RWPE1 (cell line): ENCODE results near the gene PGF.
A peak's percentile ranks its signal among the peaks of the same experiment; 100 is the strongest.

ENCODE experiments used
- CTCF ChIA-PET: fragments of 350-600 bp; sonication (Branson Sonifier 250); formaldehyde crosslinking; extraction: SDS; loops from one replicate; lab custom pipeline; 2021; lab: Yijun Ruan, JAX
- POLR2A ChIA-PET: fragments of 400-600 bp; formaldehyde crosslinking; extraction: SDS; loops from one replicate; lab custom pipeline; 2020; ENCODE audit warnings: antibody characterized with exemption; ENCODE audit not compliant: low non-redundant PET; lab: Yijun Ruan, JAX
- DNase-seq: peaks from one replicate; pipeline ENCODE4 v3.0.0; 2012; ENCODE audit warnings: low spot score
- H3K27ac ChIP-seq: fragments of 450-650 bp; 2 replicates; pipeline ENCODE4 v1.5.1; 2017
- CTCF ChIP-seq: fragments of 450-650 bp; conservative IDR thresholded peaks from 2 replicates; pipeline ENCODE4 v1.5.1; 2017; ENCODE audit warnings: low read depth, mild to moderate bottlenecking

PGF gene

GRCh38 chr14:74982661-74983060 is 27.3 kb upstream of the PGF start:
- ChIA-PET POLR2A (no interaction called here), CTCF (interaction anchor here (1.1 kb wide), 1 partner anchor 18 kb away, joined by 3 read pairs; no protein-coding TSS in a partner anchor)
- no peak for TF ChIP-seq CTCF
- no peak for DNase-seq
- H3K27ac ChIP-seq, result no peak overlapping the region

- DNase-seq, result no peak
- H3K27ac ChIP-seq, result no peak overlapping the region; the same call in 1 of the 2 replicates
- CTCF ChIA-PET, result interaction anchor here (1.1 kb wide), 1 partner anchor 19 kb away, joined by 3 read pairs; no protein-coding TSS in a partner anchor
- TF ChIP-seq CTCF, result no peak
- POLR2A ChIA-PET, result no interaction called here
These were observed 26.4 kb upstream of the PGF start for GRCh38 chr14:74981833-74982232.

- DNase-seq, result no peak
- TF ChIP-seq CTCF, result no peak
- ChIA-PET CTCF (interaction anchor here (0.6 to 1.1 kb wide), 2 partner anchors 19 to 764 kb away, joined by 3 to 5 read pairs; no protein-coding TSS in a partner anchor), POLR2A (no interaction called here)
- H3K27ac ChIP-seq, result peak overlapping the region; percentile 68; the same call in 1 of the 2 replicates
These were observed 26.0 kb upstream of the PGF start for GRCh38 chr14:74981462-74981782.

- DNase-seq, result no peak
- no peak for TF ChIP-seq CTCF
- peak overlapping the region; percentile 68 for H3K27ac ChIP-seq
- ChIA-PET CTCF (interaction anchor here (0.6 kb wide), 1 partner anchor 764 kb away, joined by 5 read pairs; no protein-coding TSS in a partner anchor), POLR2A (no interaction called here)
These were observed 25.5 kb upstream of the PGF start for GRCh38 chr14:74980731-74981461.

GRCh38 chr14:74980398-74980730 is 25.0 kb upstream of the PGF start:
- ChIA-PET CTCF (no interaction called here), POLR2A (no interaction called here)
- peak overlapping the region; percentile 68 for H3K27ac ChIP-seq
- no peak for TF ChIP-seq CTCF
- DNase-seq, result no peak

GRCh38 chr14:74979442-74980397 is 24.3 kb upstream of the PGF start:
- H3K27ac ChIP-seq, result peak overlapping the region; percentile 68
- POLR2A ChIA-PET, result no interaction called here
- DNase-seq, result no peak
- CTCF ChIA-PET, result no interaction called here
- no peak for TF ChIP-seq CTCF
